HG03025 (cell line): Measurements from ENCODE around the gene FGFR4.
A peak's percentile ranks its signal among the peaks of the same experiment; 100 is the strongest.

ENCODE experiments used
- ATAC-seq: cut with Tn5 transposase; IDR thresholded peaks from one replicate; pipeline ENCODE4 v1.9.1; 2021; ENCODE audit warnings: mild to moderate bottlenecking, moderate library complexity; ENCODE audit not compliant: unreplicated experiment, low FRiP score

Gene FGFR4

DNA sequence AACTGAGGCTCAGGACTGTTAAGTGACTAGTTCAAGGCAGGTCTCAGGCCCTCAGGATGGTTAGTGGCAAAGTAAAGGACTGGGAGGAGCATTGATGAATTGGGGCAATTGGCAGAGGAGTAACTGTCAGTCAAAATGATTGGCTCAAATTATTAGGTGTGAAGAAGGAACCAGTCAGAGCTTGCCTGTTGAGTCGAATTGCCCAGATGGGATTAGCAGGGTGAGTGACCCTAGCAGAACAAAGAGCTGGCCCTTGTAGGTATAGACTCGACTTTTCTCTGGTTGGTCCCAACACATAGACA, 44.3 kb downstream of the FGFR4 start:
- no peak for ATAC-seq

DNA sequence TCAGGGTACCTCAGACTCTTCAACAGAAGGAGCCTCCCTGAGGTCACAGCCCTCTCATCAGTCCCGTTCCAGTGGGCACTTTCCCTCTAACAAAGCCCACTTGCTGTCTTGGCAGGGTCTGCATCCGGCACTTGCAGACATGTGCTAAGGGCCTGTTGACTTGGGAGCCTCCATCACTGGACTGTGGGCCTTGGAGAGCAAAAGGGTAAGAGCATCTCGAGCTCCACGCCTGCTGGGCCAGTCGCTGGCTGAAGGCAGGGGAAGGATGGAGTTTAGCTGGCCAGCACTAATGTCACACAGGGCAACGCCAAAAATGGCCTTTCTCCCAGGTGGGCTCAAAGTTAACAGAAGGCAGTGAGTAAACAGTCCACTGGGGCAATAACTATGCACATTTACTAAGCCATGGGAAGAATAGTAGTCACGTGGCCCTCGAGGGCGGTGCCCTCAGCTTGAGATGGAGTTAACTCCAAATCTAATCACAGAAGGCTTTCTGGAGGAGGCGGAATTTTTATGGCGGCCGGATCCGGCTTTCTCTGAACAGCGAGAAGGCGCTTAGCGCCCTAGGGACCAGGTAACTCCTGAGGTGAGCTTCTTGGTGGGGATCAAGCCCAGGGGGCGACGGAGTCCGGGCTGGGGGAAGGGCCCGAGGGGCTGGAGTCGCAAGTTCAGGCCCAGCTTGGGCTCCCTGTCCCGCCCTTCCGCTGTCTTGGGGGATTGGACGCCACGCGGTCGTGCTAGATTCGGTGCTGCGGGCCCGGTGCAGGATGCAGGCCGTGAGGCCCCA, 44.8 kb downstream of the FGFR4 start:
- no peak for ATAC-seq

DNA sequence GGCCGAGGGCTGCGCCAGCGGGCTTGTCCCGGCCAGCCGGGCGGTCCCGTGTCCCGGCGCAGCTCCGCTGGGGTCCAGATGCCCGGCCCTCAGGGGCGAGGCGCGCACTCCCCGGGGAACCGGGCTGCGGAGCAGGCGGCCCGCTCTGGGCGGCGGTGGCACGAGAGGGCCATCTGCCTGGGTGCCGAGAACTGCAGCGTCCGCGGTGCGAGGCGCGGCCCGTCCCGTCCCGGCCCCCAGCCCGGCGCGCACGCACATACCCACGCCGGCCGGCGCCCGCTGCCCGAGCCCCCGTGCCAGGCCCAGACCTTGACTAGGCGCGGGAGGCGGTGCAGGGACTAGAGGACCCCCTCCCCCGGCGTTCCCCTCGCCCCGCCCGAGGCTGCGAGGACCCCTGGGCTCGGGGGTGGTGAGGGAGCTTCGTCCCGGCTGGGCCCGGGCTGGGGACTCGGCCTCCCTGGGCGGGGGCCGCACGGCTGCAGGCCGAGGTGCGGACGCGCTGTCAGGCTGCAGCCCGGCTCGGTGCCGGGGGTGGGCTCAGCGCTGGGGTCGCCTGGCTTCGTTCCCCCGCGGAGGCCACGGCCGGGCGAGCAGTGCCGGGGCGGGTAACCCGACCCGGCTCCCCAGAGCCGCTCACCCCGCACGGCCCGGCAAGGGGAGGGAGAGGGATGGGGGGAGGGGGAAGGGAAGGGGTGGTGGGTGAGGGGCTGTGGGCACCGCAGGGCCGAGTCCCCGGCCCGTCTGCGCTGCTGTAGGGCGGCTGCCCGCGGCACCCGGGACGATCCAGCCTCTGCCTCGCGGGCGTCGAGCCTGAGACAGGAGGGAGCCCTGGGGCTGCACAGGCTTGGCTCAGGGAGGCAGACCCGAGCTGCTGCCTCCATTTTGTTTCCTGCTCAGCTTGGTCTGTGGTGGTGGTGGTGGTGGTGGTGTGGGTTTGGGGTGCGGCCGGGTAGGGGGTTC, 45.7 kb downstream of the FGFR4 start:
- no peak for ATAC-seq

DNA sequence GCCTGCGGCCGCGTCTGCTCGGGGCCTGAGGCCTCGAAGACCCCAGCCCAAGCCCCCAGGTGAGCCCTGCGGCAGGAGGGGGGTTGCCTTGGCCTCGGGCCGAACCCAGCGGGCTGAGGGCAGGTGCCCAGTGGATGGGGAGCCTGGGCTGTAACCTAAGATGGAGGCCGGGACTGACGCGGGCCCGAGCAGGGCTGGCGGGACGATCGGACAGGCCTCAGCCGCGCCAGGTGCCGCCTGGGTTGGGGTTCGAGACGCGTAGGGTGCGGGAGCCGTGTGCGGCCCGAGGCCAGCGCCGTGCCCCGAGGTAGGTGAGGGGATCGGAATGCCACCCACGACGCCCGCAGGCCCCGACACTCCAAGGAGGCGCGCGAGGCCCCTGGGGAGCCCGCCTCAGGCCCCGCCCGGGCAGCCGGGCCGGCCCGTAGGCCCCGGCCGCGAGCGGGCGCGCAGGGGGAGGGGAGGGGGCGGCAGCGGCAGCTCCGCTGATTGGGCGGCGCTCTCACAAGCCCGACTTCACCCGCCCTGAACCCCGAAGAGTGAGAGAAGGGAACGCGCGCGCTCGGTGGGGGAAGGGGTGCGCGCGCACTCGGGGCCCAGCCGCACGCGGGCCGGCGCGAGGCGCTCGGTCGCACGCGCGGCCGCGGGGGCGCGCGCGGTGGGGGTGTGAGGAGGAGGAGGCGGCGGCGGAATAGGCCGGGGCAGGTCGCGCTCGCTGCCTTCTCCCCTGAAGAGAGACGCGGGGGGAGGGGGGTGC, 46.6 kb downstream of the FGFR4 start, which contains the start of gene NSD1:
NSD1 (plus strand) TSS at position 678 of the 757 bp plus-strand sequence. CDS start 1,331 bp downstream, outside the sequence.
- ATAC-seq: peak; percentile 66

DNA sequence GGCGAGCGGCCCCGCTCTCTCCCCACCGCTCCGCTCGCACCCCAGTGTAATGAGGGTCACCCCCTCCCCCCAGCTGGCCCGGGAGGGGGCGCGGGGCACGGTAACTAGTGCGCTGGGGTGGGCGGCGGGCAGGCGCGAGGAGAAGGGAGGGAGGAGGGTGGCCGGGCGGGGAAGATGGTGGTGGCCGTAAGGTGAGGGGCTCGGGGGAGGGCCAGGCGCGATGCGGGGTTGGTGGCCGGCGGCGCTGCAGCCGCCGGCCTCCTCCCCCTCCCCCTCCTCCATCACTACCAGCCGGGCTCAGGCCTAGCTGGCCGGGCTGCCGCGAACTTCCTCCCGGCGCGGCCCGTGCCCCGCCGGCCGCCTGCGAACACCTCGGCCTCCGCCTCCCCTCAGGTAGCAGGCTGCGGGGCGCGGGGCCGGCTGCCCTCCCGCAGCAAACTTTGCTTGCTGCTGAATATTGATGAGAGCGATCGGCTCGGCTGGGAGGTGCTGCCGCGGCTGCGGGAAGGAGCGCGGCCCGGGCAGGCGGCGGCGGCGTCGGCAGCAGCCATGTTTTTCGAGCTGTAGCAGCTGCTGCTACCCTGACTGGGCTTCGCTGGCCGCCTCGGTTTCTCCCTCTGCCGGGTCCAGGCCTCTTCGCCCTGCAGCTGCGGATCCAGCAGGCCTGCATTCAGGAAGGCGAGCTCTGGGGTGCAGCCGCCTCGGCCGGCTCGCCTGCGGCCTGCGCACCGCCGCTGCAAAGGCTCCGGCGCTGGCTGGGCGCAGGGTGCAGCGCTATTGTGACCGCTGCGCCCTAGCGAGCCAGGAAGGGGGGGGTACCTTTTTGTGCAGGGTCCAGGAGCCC, 47.4 kb downstream of the FGFR4 start:
- ATAC-seq: peak; percentile 18

DNA sequence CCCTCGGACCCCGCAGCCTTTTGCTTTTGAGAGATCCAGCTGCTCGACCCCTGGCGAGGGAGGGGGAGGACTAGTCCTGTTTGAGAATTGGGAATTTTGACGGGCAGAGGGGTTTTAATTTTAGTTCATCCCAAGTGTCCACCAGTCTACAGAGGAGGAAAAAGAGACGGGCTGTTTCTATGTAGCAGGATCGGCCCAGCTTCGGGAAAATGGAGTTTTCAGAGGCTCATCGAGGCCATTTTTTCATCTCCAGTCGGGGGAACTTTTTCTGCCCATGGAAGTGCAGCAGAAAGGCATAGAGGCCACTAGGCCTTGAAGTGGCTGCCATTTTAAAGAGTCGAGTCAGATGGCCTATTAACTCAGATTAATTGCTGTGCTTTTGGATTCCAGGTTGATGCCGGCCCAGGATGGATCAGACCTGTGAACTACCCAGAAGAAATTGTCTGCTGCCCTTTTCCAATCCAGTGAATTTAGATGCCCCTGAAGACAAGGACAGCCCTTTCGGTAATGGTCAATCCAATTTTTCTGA, 48.0 kb downstream of the FGFR4 start:
- no peak for ATAC-seq

DNA sequence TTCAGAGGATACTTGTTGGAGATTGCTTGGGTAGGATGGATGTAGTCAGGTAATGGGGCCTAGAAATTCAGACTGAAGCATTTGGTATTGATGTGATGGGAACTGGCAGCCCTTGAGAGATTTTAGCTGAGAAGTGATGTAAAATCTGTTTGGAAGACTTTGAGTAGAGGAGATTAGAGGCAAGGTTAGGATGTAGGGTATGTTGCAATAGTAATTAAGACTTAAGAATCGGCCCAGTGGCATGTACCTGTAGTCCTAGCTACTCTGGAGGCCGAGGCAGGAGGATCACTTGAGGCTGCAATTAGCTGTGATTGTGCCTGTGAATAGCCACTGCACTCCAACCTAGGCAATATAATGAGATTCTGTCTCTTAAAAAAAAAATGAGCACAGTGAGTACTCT, 53.6 kb downstream of the FGFR4 start:
- ATAC-seq: no peak

DNA sequence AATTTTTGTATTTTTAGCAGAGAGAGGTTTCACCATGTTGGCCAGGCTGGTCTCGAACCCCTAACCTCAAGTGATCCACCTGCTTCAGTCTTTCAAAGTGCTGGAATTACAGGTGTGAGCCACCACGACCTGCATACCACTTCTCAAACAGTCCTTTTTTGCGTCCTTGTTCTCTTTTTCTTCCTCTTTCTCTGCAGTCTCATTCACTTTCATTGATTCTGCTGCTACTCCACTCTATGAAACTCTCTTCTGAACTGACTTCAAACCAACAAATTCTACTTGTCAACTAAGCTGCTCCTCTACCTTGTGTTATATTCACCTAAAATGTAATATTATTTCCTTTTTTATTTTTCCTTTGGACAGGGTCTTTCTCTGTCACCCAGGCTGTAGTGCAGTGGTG, 54.8 kb downstream of the FGFR4 start:
- no peak for ATAC-seq

DNA sequence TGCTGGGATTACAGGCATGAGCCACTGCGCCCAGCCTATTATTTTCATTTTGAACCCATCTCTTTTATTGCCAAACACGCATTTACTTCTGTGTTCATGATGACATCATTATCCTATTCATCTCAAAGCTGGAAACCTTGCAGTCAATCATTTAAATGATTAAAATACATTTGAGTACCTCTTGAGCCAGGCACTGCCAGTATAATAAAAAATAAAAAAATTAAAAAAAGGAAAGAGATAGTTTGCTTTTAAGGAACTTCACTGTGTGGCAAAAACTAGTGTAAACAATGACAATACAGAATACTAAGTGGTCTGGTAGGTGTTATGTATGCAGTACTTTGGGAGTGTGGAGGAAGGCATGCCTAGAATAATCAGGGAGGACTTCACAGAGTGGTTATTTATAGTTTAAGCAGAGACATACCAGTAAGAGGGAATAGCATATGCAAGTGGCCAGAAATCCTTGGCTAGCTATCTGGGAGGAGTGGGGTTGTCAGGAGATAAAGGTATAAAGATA, 55.4 kb downstream of the FGFR4 start:
- no peak for ATAC-seq

DNA sequence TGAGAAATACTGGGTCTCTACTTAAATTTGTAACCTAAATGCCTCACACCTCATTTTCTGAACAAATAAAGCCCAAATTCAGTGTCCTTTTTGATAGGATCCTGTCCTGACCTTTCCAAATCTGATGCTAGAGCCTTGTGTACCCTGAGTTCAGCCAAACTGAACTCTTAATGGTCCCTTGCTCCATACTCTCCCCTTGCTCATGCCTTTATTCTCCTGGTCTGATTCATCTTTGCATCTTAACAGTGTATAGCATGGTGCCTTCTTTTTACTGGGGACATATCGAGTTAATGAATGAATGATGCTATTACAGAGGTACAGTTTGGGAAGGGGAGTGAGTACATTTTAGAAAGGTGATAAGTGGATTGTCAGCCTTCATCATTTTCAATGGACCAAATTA, 56.1 kb downstream of the FGFR4 start:
- ATAC-seq: no peak

DNA sequence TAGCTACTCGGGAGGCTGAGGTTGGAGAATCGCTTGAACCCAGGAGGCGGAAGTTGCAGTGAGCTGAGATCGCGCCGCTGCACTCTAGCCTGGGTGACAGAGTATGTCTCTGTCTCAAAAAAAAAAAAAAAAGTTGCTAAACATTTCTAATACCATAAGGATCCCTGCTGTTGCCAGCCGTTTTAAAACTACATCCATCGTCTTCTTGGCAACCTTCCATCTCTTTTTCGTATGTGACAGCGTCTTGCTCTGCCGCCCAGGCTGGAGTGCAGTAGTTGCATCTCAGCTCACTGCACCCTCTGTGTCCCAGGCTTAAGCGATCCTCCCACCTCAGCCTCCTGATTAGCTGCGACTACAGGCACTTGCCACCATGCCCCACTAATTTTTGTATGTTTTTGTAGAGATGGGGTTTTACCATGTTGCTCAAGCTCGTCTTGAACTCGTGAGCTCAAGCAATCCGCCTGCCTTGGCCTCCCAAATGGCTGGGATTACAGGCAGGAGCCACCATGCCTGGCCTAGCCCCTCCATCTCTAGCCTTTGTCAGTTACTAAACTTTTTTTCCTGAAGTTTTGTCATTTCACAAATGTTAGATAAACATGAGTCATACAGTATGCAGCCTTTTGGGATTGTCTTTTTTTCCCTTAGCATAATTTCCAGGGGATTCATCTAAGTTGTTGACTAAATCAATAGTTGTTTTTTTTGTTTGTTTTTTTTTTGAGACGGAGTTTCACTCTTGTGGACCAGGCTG, 60.4 kb downstream of the FGFR4 start:
- no peak for ATAC-seq
